ENCODE measurements around the gene NCOA5.

GRCh38 chr20:46023999-46024398, 65.8 kb downstream of the NCOA5 start:
- TF ChIP-seq USF1 (CRISPR knock-in tag; IDR thresholded peaks at IDR 0.05) (no peak), GTF2I (CRISPR knock-in tag; conservative IDR thresholded peaks at IDR 0.05) (no peak), ETV6 (CRISPR knock-in tag; IDR thresholded peaks at IDR 0.05) (no peak), CTCF (IDR thresholded peaks at IDR 0.05) (no peak), FOXJ3 (CRISPR knock-in tag; IDR thresholded peaks at IDR 0.05; ENCODE audit: borderline replicate concordance) (no peak), SOX15 (CRISPR knock-in tag; IDR thresholded peaks at IDR 0.05) (no peak)
